ENCODE measurements around the gene TMBIM4.

Gene TMBIM4

GRCh38 chr12:66090157-66090556, 79.6 kb downstream of the TMBIM4 start:
- no peak for DNase-seq (ENCODE audit: low read depth)

- no peak for DNase-seq (ENCODE audit: low read depth)
These were observed 82.3 kb downstream of the TMBIM4 start for GRCh38 chr12:66087365-66087943.

- DNase-seq (ENCODE audit: low read depth) = no peak
These were observed 83.8 kb downstream of the TMBIM4 start for GRCh38 chr12:66085998-66086397.

Measured in T-helper 22 cell (primary cell).